ENCODE results near the gene ZMAT5.

ZMAT5 gene

GRCh38 chr22:29738118-29738815, 28.5 kb downstream of the ZMAT5 start:
- DNase-seq (ENCODE audit: low read depth) = no peak

GRCh38 chr22:29737251-29738117, 29.3 kb downstream of the ZMAT5 start:
- no peak for TF ChIP-seq CTCF (conservative IDR thresholded peaks at IDR 0.05; ENCODE audit: low read length)
- no peak for DNase-seq (ENCODE audit: low read depth)
- H3K4me3 ChIP-seq (ENCODE audit: low read length) = no peak overlapping the region

More at GRCh38 chr22:29738118-29738815, 28.5 kb downstream of the ZMAT5 start:
- no peak overlapping the region for H3K4me3 ChIP-seq (ENCODE audit: low read length)
- TF ChIP-seq CTCF (conservative IDR thresholded peaks at IDR 0.05; ENCODE audit: low read length) = no peak

- no peak for DNase-seq (ENCODE audit: low read depth)
Measured at GRCh38 chr22:29735416-29735815, 31.4 kb downstream of the ZMAT5 start.

GRCh38 chr22:29734838-29735237, 32.0 kb downstream of the ZMAT5 start:
- DNase-seq (ENCODE audit: low read depth) = no peak

More at GRCh38 chr22:29735416-29735815, 31.4 kb downstream of the ZMAT5 start:
- H3K4me3 ChIP-seq (ENCODE audit: low read length) = no peak overlapping the region
- no peak for TF ChIP-seq CTCF (conservative IDR thresholded peaks at IDR 0.05; ENCODE audit: low read length)

GRCh38 chr22:29734406-29734805, 32.4 kb downstream of the ZMAT5 start:
- TF ChIP-seq CTCF (conservative IDR thresholded peaks at IDR 0.05; ENCODE audit: low read length) = no peak
- DNase-seq (ENCODE audit: low read depth) = no peak
- H3K4me3 ChIP-seq (ENCODE audit: low read length) = no peak overlapping the region

More at GRCh38 chr22:29734838-29735237, 32.0 kb downstream of the ZMAT5 start:
- TF ChIP-seq CTCF (conservative IDR thresholded peaks at IDR 0.05; ENCODE audit: low read length) = no peak
- H3K4me3 ChIP-seq (ENCODE audit: low read length) = no peak overlapping the region

GRCh38 chr22:29733362-29734201, 33.2 kb downstream of the ZMAT5 start:
- no peak for TF ChIP-seq CTCF (conservative IDR thresholded peaks at IDR 0.05; ENCODE audit: low read length)
- DNase-seq (ENCODE audit: low read depth) = no peak
- H3K4me3 ChIP-seq (ENCODE audit: low read length) = no peak overlapping the region
